ENCODE measurements around the gene MUC5B. TPM values are rescaled to one million over a fixed set of nuclear protein-coding genes. Genes with fewer than 3 reads are reported as not detected.

MUC5B gene
- total and polyA plus RNA-seq, 2 donors (not counting 3 experiments of a cell fraction or from before 2014, with no cell fraction given), result not detected

GRCh38 chr11:1200611-1201191 is 22.2 kb upstream of the MUC5B start:
- Histone ChIP-seq H3K36me3 (ENCODE audit: control insufficient read depth in 2 of 2, extremely low read depth in 1 of 2, insufficient read depth in 2 of 2, low read length in 2 of 2) (no peaks in the 10 kb centered on the region), H3K79me2 (ENCODE audit: control insufficient read depth, insufficient read depth, low read length) (no peaks in the 10 kb centered on the region), H3K4me2 (ENCODE audit: insufficient read depth, low read length) (no peak overlapping the region), H3K9me1 (replicated peaks; ENCODE audit: control insufficient read depth, extremely low read depth, insufficient read depth, low read length) (no peaks in the 10 kb centered on the region), H3K9ac (replicated peaks; ENCODE audit: extremely low read depth, insufficient read depth, low read length) (no peak overlapping the region), H3K9me3 (replicated peaks; ENCODE audit: control insufficient read depth, insufficient read depth, low read length) (no peaks in the 10 kb centered on the region), H3K27me3 (ENCODE audit: control insufficient read depth in 2 of 2, insufficient read depth in 2 of 2, low read length in 2 of 2) (no peaks in the 10 kb centered on the region), H3K4me1 (ENCODE audit: control insufficient read depth, extremely low read depth, insufficient read depth, low read length) (no peaks in the 10 kb centered on the region), H3K27ac (ENCODE audit: insufficient read depth, low read depth, low read length) (no peak overlapping the region), H3K4me3 (replicated peaks in 1 of 3; ENCODE audit: insufficient read depth in 1 of 3, low read depth in 1 of 3, low read length in 3 of 3) (no peak overlapping the region), H4K20me1 (replicated peaks; ENCODE audit: control insufficient read depth, extremely low read depth, insufficient read depth, low read length) (no peaks in the 10 kb centered on the region), H2AFZ (ENCODE audit: low read depth, low read length) (no peak overlapping the region)
- TF ChIP-seq EZH2 (IDR thresholded peaks at IDR 0.05; ENCODE audit: borderline replicate concordance, low read depth, low read length, severe bottlenecking) (no peak), MYC (IDR thresholded peaks at IDR 0.05; ENCODE audit: low read depth, low read length) (no peak), MAX (IDR thresholded peaks at IDR 0.05; ENCODE audit: insufficient read depth, insufficient read length) (no peak), CTCF (IDR thresholded peaks at IDR 0.05; ENCODE audit: extremely low read depth in 1 of 2, insufficient read depth in 1 of 2, low read depth in 1 of 2, low read length in 2 of 2) (no peak), JUN (IDR thresholded peaks at IDR 0.05; ENCODE audit: borderline replicate concordance, insufficient read depth, insufficient read length, low read depth) (no peak), POLR2AphosphoS5 (IDR thresholded peaks at IDR 0.05; ENCODE audit: insufficient read depth, low read depth, low read length) (no peak), GATA2 (IDR thresholded peaks at IDR 0.05; ENCODE audit: insufficient read depth, insufficient read length, low read depth, low read length) (no peak), FOS (IDR thresholded peaks at IDR 0.05; ENCODE audit: borderline replicate concordance, insufficient read depth, low read length) (no peak), POLR2A (IDR thresholded peaks at IDR 0.05; ENCODE audit: low read depth, low read length) (no peak)
- DNase-seq (ENCODE audit: low read depth, low spot score) (no peak), FAIRE-seq (no peak)
- dilution Hi-C loops (cut with MboI; ENCODE audit: extremely low pct_ligation_motif_present, low sequenced_read_pairs), result no loop called here
- ChIA-PET POLR2A (no interaction called here), CTCF (interaction anchor here (1.1 to 1.6 kb wide), 3 partner anchors 9 to 374 kb away, joined by 5 to 7 read pairs (median 6); no protein-coding TSS in a partner anchor)
- intact Hi-C loops (cut with micrococcal nuclease), result no loop called here
- no TSS peak for BruUV-seq (replicated peaks)

Measured in endothelial cell of umbilical vein (primary cell).